Thymus (tissue), 11 donors: ENCODE measurements around the gene RAB33B. TPM values are rescaled to one million over a fixed set of nuclear protein-coding genes. Genes with fewer than 3 reads are reported as not detected.

Experiments used
- DNase-seq, 9 donors: peaks; one replicate each; pipeline ENCODE4 v3.0.0-alpha.2; 2013; ENCODE audit warnings: low spot score in 9 of 9, low read depth in 6 of 9, missing footprints in 1 of 9
- H3K27ac ChIP-seq, 2 donors: one replicate each; pipeline ENCODE4 v1.5.1; 2013; ENCODE audit warnings: control low read depth in 1 of 2, low read depth in 1 of 2, low read length in 1 of 2, mild to moderate bottlenecking in 1 of 2, moderate library complexity in 1 of 2
- H3K27me3 ChIP-seq, 2 donors: one replicate each; pipeline ENCODE4 v1.5.1; 2013; ENCODE audit warnings: low read length in 1 of 2; ENCODE audit not compliant: control insufficient read depth in 2 of 2, insufficient read depth in 1 of 2
- H3K36me3 ChIP-seq, 2 donors: one replicate each; pipeline ENCODE4 v1.5.1; 2013; ENCODE audit warnings: low read length in 1 of 2, mild to moderate bottlenecking in 1 of 2, moderate library complexity in 1 of 2; ENCODE audit not compliant: control insufficient read depth in 2 of 2, insufficient read depth in 2 of 2
- H3K4me1 ChIP-seq, 2 donors: one replicate each; pipeline ENCODE4 v1.5.1; 2013; ENCODE audit warnings: low read length in 2 of 2; ENCODE audit not compliant: control insufficient read depth in 2 of 2, insufficient read depth in 2 of 2
- H3K4me3 ChIP-seq, 2 donors: one replicate each; pipeline ENCODE4 v1.5.1; 2013; ENCODE audit warnings: low read length in 2 of 2, control low read depth in 1 of 2, mild to moderate bottlenecking in 1 of 2
- H3K9me3 ChIP-seq, 2 donors: one replicate each; pipeline ENCODE4 v1.5.1; 2013; ENCODE audit warnings: low read length in 1 of 2, mild to moderate bottlenecking in 1 of 2; ENCODE audit not compliant: control insufficient read depth in 2 of 2, insufficient read depth in 1 of 2
- WGBS: extraction: QIAGEN DNeasy Blood & Tissue Kit; methylation state at CpG from one replicate; pipeline ENCODE4 v1.1.7; 2013; 5-methylcytosine and 5-hydroxymethylcytosine counted together
- polyA plus RNA-seq: library from polyadenylated mRNA; stranded (reverse); fragments of 200-250 nt; gene quantifications from one replicate; pipeline ENCODE4 v1.2.3, GENCODE V29; 2013
- total RNA-seq: library from RNA; stranded (reverse); fragments of 120-200 nt; gene quantifications from one replicate; pipeline ENCODE4 v1.2.4, GENCODE V29; 2013
- donor health status: healthy.

The RAB33B gene
- total and polyA plus RNA-seq, 2 donors, result 4.5 to 6.7 TPM

GRCh38 chr4:139506774-139507173 is 52.9 kb downstream of the RAB33B start:
- peaks cover 0 to 4% of the 10 kb centered on the region in 2 donors for H3K36me3 ChIP-seq
- H3K4me1 ChIP-seq, result no peaks in the 10 kb centered on the region
- no peaks in the 10 kb centered on the region for H3K27me3 ChIP-seq
- no peak for DNase-seq
- no peak overlapping the region for H3K4me3 ChIP-seq
- no peaks in the 10 kb centered on the region for H3K9me3 ChIP-seq
- no peak overlapping the region for H3K27ac ChIP-seq
- WGBS, result 96% methylated on average over 9 of the region's 9 CpGs

DNA sequence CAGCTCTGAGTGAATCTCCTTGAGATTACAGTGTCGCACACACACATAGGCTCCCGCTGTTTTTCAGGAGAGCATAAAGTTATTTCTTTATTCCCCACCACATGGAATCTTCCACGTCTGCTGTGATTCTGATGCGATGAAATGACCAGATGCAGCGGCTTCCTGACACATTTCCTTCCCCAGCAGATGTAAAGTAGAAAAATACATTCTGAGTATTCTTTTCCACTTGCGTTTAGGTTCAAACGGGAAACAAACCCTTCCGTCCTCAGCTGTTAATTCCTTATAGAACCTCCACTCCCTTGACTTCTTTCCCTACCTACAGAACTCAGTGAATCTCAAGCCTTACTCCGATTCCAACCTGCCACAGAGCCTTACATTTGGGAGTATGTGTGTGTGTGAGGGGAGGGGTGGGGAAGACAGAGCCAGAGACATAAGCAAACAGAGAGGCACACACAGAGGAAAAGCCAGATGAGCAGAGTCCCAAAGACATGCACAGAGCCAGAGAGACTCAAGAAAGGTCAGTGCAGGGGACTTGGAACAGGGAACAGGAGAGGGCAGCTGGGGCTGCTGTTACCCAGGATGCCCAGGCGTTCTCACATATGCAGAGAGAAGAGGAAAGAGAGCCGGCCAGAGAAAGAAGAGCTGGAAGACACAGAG is 54.8 kb downstream of the RAB33B start:
- peaks cover 0 to 5% of the 10 kb centered on the region in 2 donors for H3K36me3 ChIP-seq
- no peak overlapping the region for H3K27ac ChIP-seq
- no peak overlapping the region for H3K4me3 ChIP-seq
- DNase-seq, result no peak
- H3K9me3 ChIP-seq, result no peaks in the 10 kb centered on the region
- H3K4me1 ChIP-seq, result no peaks in the 10 kb centered on the region
- WGBS, result 95% methylated on average over 11 of the region's 11 CpGs
- H3K27me3 ChIP-seq, result no peaks in the 10 kb centered on the region

DNA sequence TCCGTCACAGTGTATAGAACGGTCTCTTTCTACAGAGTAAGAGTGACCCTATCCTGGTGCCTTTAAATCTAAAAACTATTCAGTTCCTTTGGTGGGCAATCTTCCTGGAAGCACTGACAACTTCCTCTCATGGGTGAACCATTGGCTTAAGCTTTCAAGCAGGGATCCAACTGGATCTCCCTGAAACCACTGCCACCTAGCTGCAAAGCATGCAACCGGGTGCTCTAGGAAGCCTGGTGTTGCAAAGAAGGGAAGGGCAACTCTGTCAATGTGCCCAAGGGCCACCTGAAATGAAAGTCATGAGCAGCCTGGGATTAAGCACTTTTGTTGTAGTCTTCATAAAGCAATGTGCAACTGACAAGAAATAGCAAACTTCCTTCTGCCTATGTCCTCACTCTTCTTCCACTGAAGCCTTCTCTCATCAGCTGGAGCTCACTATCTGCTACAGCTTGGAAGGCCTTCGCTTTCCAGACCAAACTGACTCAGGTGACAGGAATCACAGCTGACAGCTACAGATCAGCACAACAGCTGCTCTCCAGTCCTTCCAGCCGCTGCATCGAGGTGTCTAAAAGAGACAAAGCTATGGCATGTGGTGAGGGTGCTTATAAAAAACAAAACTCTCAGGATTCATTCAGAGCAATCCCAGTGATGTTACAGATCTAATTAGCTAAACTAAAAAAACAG is 55.9 kb downstream of the RAB33B start:
- WGBS, result 93% methylated on average over 6 of the region's 6 CpGs
- Histone ChIP-seq H3K36me3 (peaks cover 0 to 5% of the 10 kb centered on the region in 2 donors), H3K4me3 (no peak overlapping the region), H3K27ac (no peak overlapping the region), H3K4me1 (no peaks in the 10 kb centered on the region), H3K27me3 (no peaks in the 10 kb centered on the region), H3K9me3 (no peaks in the 10 kb centered on the region)
- DNase-seq, result peak in 2 of 9 donors; percentile 9 to 33

GRCh38 chr4:139511320-139511719 is 57.4 kb downstream of the RAB33B start:
- peaks cover 0 to 5% of the 10 kb centered on the region in 2 donors for H3K36me3 ChIP-seq
- H3K27me3 ChIP-seq, result no peaks in the 10 kb centered on the region
- H3K27ac ChIP-seq, result no peak overlapping the region
- WGBS, result 96% methylated on average over 10 of the region's 10 CpGs
- H3K4me3 ChIP-seq, result no peak overlapping the region
- no peaks in the 10 kb centered on the region for H3K9me3 ChIP-seq
- no peaks in the 10 kb centered on the region for H3K4me1 ChIP-seq
- DNase-seq, result no peak

GRCh38 chr4:139514382-139515059 is 60.6 kb downstream of the RAB33B start:
- no peak for DNase-seq
- H3K4me3 ChIP-seq, result no peak overlapping the region
- no peak overlapping the region for H3K27ac ChIP-seq
- H3K9me3 ChIP-seq, result no peaks in the 10 kb centered on the region
- peaks cover 0 to 5% of the 10 kb centered on the region in 2 donors for H3K36me3 ChIP-seq
- no peaks in the 10 kb centered on the region for H3K4me1 ChIP-seq
- WGBS, result 98% methylated on average over 8 of the region's 8 CpGs
- no peaks in the 10 kb centered on the region for H3K27me3 ChIP-seq

GRCh38 chr4:139515531-139515958 is 61.6 kb downstream of the RAB33B start:
- Histone ChIP-seq H3K36me3 (peaks cover 0 to 5% of the 10 kb centered on the region in 2 donors), H3K9me3 (no peaks in the 10 kb centered on the region), H3K4me3 (no peak overlapping the region), H3K27ac (no peak overlapping the region), H3K4me1 (no peaks in the 10 kb centered on the region), H3K27me3 (no peaks in the 10 kb centered on the region)
- no peak for DNase-seq
- 91% methylated on average over 4 of the region's 4 CpGs for WGBS

DNA sequence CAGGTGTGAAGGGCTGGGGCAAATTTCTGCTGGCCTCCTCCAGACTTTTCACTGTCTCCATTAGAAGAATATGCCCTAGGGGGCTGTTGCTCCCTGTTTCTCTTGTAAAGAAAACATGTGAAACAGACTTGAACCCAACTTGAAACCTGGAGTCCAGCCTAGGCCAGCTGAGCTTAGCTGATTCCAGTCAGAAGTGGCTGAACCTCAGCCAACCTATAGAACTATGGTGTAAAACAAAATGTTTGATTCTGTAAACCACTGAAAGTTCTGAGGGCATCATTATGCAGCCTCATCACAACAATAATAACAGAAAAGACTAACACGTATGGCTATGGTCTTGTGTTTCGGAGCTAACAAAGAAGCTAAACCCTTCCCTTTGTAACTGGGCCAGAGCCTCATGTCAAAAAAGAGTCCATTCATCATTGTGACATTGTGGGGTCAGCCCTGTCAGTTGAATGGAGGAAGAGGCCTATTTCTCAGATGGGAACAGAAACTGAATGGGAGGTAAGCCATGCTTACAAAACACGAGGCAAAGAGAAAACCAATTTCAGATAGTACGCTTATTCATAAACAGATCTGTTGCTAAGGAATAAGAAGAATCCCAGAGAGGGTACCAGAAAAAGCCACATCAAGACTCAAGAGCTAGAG is 68.0 kb downstream of the RAB33B start:
- Histone ChIP-seq H3K27ac (no peak overlapping the region), H3K4me3 (no peak overlapping the region)
- DNase-seq, result no peak

GRCh38 chr4:139522457-139522856 is 68.5 kb downstream of the RAB33B start:
- H3K4me3 ChIP-seq, result no peak overlapping the region
- peaks cover 0 to 2% of the 10 kb centered on the region in 2 donors for H3K4me1 ChIP-seq
- H3K27me3 ChIP-seq, result no peaks in the 10 kb centered on the region
- no peak overlapping the region for H3K27ac ChIP-seq
- no peaks in the 10 kb centered on the region for H3K9me3 ChIP-seq
- WGBS, result 94% methylated on average over 4 of the region's 4 CpGs
- no peaks in the 10 kb centered on the region for H3K36me3 ChIP-seq
- DNase-seq, result no peak

More for the DNA sequence above, 68.0 kb downstream of the RAB33B start:
- H3K27me3 ChIP-seq, result no peaks in the 10 kb centered on the region
- H3K9me3 ChIP-seq, result no peaks in the 10 kb centered on the region
- WGBS, result 99% methylated on average over 4 of the region's 4 CpGs
- no peaks in the 10 kb centered on the region for H3K36me3 ChIP-seq
- H3K4me1 ChIP-seq, result peaks cover 0 to 2% of the 10 kb centered on the region in 2 donors

DNA sequence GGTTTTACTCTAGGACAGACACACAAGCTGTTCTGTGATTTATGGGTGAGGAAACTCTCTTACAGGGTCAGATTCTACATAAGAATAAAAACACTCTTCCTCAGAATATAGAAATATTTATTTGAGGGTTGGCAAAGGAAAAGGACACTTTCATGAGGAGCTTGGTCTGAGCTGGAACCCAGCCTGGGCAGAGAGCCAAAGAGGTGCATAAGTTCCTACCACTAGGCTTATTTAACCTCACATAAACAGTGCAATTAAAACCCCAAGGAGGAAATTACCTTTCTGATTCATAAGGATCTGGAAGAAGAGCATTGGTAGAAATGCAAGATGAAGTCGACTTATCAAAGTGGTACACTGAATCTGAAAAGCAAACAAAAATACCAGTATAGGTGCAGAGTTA is 69.2 kb downstream of the RAB33B start:
- no peaks in the 10 kb centered on the region for H3K9me3 ChIP-seq
- no peaks in the 10 kb centered on the region for H3K27me3 ChIP-seq
- no peak overlapping the region for H3K27ac ChIP-seq
- no peaks in the 10 kb centered on the region for H3K36me3 ChIP-seq
- H3K4me3 ChIP-seq, result no peak overlapping the region
- no peak for DNase-seq
- peaks cover 0 to 2% of the 10 kb centered on the region in 2 donors for H3K4me1 ChIP-seq
- WGBS, result 94% methylated on average over 1 of the region's 1 CpG
